Endothelial cell of umbilical vein (primary cell): ENCODE measurements around the gene WSB1. TPM values are rescaled to one million over a fixed set of nuclear protein-coding genes. Genes with fewer than 3 reads are reported as not detected.

ENCODE experiments used
- BruUV-seq: library from RNA; stranded (reverse); fragments of 400-500 nt; replicated peaks from 2 replicates; lab custom pipeline; 2021; lab: Mats Ljungman, UMichigan
- CTCF ChIA-PET: fragments of 300-600, 350-600 bp; sonication (Branson Sonifier 250); formaldehyde crosslinking; loops from one replicate; lab custom pipeline; 2021; ENCODE audit warnings: antibody characterized with exemption, inconsistent platforms; lab: Charles Lee
- POLR2A ChIA-PET: fragments of 300-600, 350-600 bp; sonication (Branson Sonifier 250); formaldehyde crosslinking; loops from one replicate; lab custom pipeline; 2021; ENCODE audit warnings: antibody characterized with exemption, inconsistent platforms; lab: Charles Lee
- DNase-seq: peaks from one replicate; pipeline ENCODE4 v3.0.0-alpha.2; 2011; ENCODE audit warnings: low read depth, low spot score
- FAIRE-seq: peaks from 2 replicates; lab custom pipeline; 2011; peaks lifted over from hg19 to GRCh38; lab: Jason Lieb, UNC
- H2AFZ ChIP-seq: 2 replicates; pipeline ENCODE4 v1.6.0; 2012; ENCODE audit warnings: low read depth, low read length, control low read depth, inconsistent platforms
- H3K27ac ChIP-seq: 2 replicates; pipeline ENCODE4 v1.5.1; 2011; ENCODE audit warnings: low read depth, mild to moderate bottlenecking, control low read depth, low read length, moderate library complexity; ENCODE audit not compliant: insufficient read depth
- H3K27me3 ChIP-seq, 2 experiments: 2 replicates each; pipeline versions ENCODE4 v1.6.0 to v1.6.1; 2011; ENCODE audit warnings: low read length in 2 of 2, mixed read lengths in 1 of 2; ENCODE audit not compliant: control insufficient read depth in 2 of 2, insufficient read depth in 2 of 2
- H3K36me3 ChIP-seq, 2 experiments: 2 replicates in 1 of 2; 3 replicates in 1 of 2; pipeline ENCODE4 v1.5.1; 2011; ENCODE audit warnings: low read length in 2 of 2, mild to moderate bottlenecking in 1 of 2, moderate library complexity in 1 of 2; ENCODE audit not compliant: control insufficient read depth in 2 of 2, insufficient read depth in 2 of 2; ENCODE audit errors: extremely low read depth in 1 of 2
- H3K4me1 ChIP-seq: 3 replicates; pipeline ENCODE4 v1.5.1; 2011; ENCODE audit warnings: mild to moderate bottlenecking, low read length; ENCODE audit not compliant: control insufficient read depth, insufficient read depth; ENCODE audit errors: extremely low read depth
- H3K4me2 ChIP-seq: 2 replicates; pipeline ENCODE4 v1.6.1; 2011; ENCODE audit warnings: low read length, control low read depth, mixed read lengths; ENCODE audit not compliant: insufficient read depth
- H3K4me3 ChIP-seq, 3 experiments: fragments of 200-600 bp in 1 of 3; sonication (generic), shearing (Covaris generic) in 1 of 3; replicated peaks in 1 of 3; 2 replicates each; pipeline ENCODE4 v1.5.1; 2011 to 2016; ENCODE audit warnings: control low read depth in 3 of 3, low read length in 3 of 3, mild to moderate bottlenecking in 2 of 3, inconsistent platforms in 1 of 3, low read depth in 1 of 3, moderate library complexity in 1 of 3; ENCODE audit not compliant: insufficient read depth in 1 of 3
- H3K79me2 ChIP-seq: 2 replicates; pipeline ENCODE4 v1.6.0; 2012; ENCODE audit warnings: low read length, inconsistent platforms; ENCODE audit not compliant: control insufficient read depth, insufficient read depth
- H3K9ac ChIP-seq: replicated peaks from 2 replicates; pipeline ENCODE3; 2011; ENCODE audit warnings: low read length, control low read depth; ENCODE audit not compliant: insufficient read depth; ENCODE audit errors: extremely low read depth
- H3K9me1 ChIP-seq: replicated peaks from 3 replicates; pipeline ENCODE4 v1.6.0; 2011; ENCODE audit warnings: mild to moderate bottlenecking, low read length; ENCODE audit not compliant: control insufficient read depth, insufficient read depth; ENCODE audit errors: extremely low read depth
- H3K9me3 ChIP-seq: replicated peaks from 2 replicates; pipeline ENCODE4 v1.5.1; 2012; ENCODE audit warnings: low read length, inconsistent platforms; ENCODE audit not compliant: control insufficient read depth, insufficient read depth
- H4K20me1 ChIP-seq: replicated peaks from 2 replicates; pipeline ENCODE3; 2011; ENCODE audit warnings: mild to moderate bottlenecking, low read length; ENCODE audit not compliant: control insufficient read depth, insufficient read depth; ENCODE audit errors: extremely low read depth
- CTCF ChIP-seq, 2 donors: IDR thresholded peaks; 1 replicate in 1 of 2; 2 replicates in 1 of 2; pipeline ENCODE4 v1.5.1; 2011; ENCODE audit warnings: low read length in 2 of 2, mild to moderate bottlenecking in 2 of 2, moderate library complexity in 2 of 2, control low read depth in 1 of 2, inconsistent platforms in 1 of 2, low read depth in 1 of 2; ENCODE audit not compliant: insufficient read depth in 1 of 2; ENCODE audit errors: extremely low read depth in 1 of 2
- EZH2 ChIP-seq: IDR thresholded peaks from 2 replicates; pipeline ENCODE4 v1.6.1; 2012; ENCODE audit warnings: borderline replicate concordance, low read depth, mild to moderate bottlenecking, moderate library complexity, low read length, inconsistent platforms; ENCODE audit not compliant: severe bottlenecking
- FOS ChIP-seq: IDR thresholded peaks from 2 replicates; pipeline ENCODE4 v1.6.1; 2011; ENCODE audit warnings: mild to moderate bottlenecking, low read length, moderate library complexity, borderline replicate concordance; ENCODE audit not compliant: insufficient read depth
- GATA2 ChIP-seq: IDR thresholded peaks from 2 replicates; pipeline ENCODE4 v1.7.0; 2011; ENCODE audit warnings: low read depth, mild to moderate bottlenecking, moderate library complexity, mixed read lengths, low read length; ENCODE audit not compliant: insufficient read length, insufficient read depth
- JUN ChIP-seq: IDR thresholded peaks from 2 replicates; pipeline ENCODE4 v1.6.1; 2011; ENCODE audit warnings: borderline replicate concordance, low read depth; ENCODE audit not compliant: insufficient read length, insufficient read depth
- MYC ChIP-seq: IDR thresholded peaks from one replicate; pipeline ENCODE4 v1.6.1; 2011; ENCODE audit warnings: mild to moderate bottlenecking, low read depth, low read length
- POLR2A ChIP-seq: IDR thresholded peaks from 2 replicates; pipeline ENCODE4 v1.6.1; 2012; ENCODE audit warnings: low read depth, mild to moderate bottlenecking, control low read depth, low read length
- POLR2AphosphoS5 ChIP-seq: IDR thresholded peaks from 2 replicates; pipeline ENCODE4 v1.6.1; 2012; ENCODE audit warnings: low read depth, mild to moderate bottlenecking, control low read depth, low read length, moderate library complexity; ENCODE audit not compliant: insufficient read depth
- dilution Hi-C: fragments of 300-500 bp; cut with MboI; formaldehyde crosslinking; loops from one replicate; pipeline ENCODE4 v1.15.0; 2019; ENCODE audit warnings: low sequenced_read_pairs; ENCODE audit not compliant: extremely low pct_ligation_motif_present
- intact Hi-C: fragments of 100-400 bp; cut with micrococcal nuclease; formaldehyde crosslinking; loops from one replicate; pipeline ENCODE4 v1.10.0; 2022
- polyA plus RNA-seq, 4 experiments: library from polyadenylated mRNA; depleted of rRNA in 3 of 4; stranded (reverse) in 3 of 4; unstranded in 1 of 4; fragments of >200 nt; gene quantifications; 2 replicates each; pipeline versions ENCODE4 v1.2.1 to v1.2.3, GENCODE V29; 2011 to 2012; ENCODE audit warnings: missing spikeins in 1 of 4
- total RNA-seq: library from RNA; stranded (reverse); gene quantifications from 2 replicates; pipeline ENCODE4 v1.2.3, GENCODE V29; 2021
- TF ChIP-seq, protein P1 (sequence below): IDR thresholded peaks from 2 replicates; pipeline ENCODE4 v1.6.1; 2011; ENCODE audit not compliant: insufficient read depth, insufficient read length

Gene WSB1
- total and polyA plus RNA-seq, 2 donors (not counting 3 experiments of a cell fraction or from before 2014, with no cell fraction given) = 471 to 736 TPM

DNA sequence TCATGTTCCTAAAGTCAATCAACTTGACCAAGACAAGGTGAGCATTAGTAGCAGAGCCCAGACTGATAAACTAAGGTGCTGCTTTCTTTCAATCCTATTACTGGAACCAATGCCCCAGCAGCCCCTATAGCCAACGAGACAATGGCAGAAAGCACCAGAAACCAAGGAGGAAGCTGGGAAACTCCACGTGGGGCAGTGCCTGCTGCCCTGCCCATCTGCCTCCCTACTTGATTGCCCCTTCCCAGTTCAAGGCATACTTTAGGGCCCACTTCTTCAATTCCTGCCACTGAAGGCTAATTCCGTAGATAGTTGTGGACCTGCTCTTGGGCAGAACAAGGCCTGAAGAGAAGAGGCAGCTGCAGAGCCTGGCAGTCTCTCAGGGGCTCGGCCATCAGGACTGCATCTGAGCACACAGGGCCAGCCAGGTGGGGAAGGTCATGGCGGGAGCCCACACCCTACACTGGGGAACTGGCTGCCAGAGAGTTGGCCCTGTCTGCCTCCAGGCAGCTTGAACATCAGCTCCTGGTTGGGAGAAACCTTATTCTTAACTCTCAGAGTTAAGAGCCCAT is 30.9 kb downstream of the WSB1 start:
- H3K27me3 ChIP-seq = no peaks in the 10 kb centered on the region
- ChIA-PET CTCF (no interaction called here), POLR2A (no interaction called here)
- TF ChIP-seq JUN (no peak), EZH2 (no peak), CTCF (IDR thresholded peaks at IDR 0.05; ENCODE audit: extremely low read depth in 1 of 2, insufficient read depth in 1 of 2, low read depth in 1 of 2, low read length in 2 of 2) (no peak), POLR2A (no peak), FOS (no peak), GATA2 (no peak), POLR2AphosphoS5 (no peak), MYC (no peak)
- TF ChIP-seq, protein P1, sequence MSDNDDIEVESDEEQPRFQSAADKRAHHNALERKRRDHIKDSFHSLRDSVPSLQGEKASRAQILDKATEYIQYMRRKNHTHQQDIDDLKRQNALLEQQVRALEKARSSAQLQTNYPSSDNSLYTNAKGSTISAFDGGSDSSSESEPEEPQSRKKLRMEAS = no peak
- intact Hi-C loops (no loop called here), dilution Hi-C loops (no loop called here)
- H3K79me2 ChIP-seq = no peaks in the 10 kb centered on the region
- H3K9me3 ChIP-seq = no peaks in the 10 kb centered on the region
- no peak overlapping the region for H3K9ac ChIP-seq
- no peak overlapping the region for H3K27ac ChIP-seq
- no peaks in the 10 kb centered on the region for H3K9me1 ChIP-seq
- no peak overlapping the region for H3K4me2 ChIP-seq
- H3K4me3 ChIP-seq = no peak overlapping the region
- H4K20me1 ChIP-seq = no peaks in the 10 kb centered on the region
- DNase-seq (no peak), FAIRE-seq (no peak)
- no TSS peak for BruUV-seq
- H3K4me1 ChIP-seq = peaks cover 12% of the 10 kb centered on the region
- no peak overlapping the region for H2AFZ ChIP-seq
- H3K36me3 ChIP-seq = peaks cover 0 to under 1% of the 10 kb centered on the region in 2 experiments
